ENCODE measurements around the gene C17orf107. TPM values are rescaled to one million over a fixed set of nuclear protein-coding genes. Genes with fewer than 3 reads are reported as not detected.

Gene C17orf107
- total RNA-seq, 4 donors from 2014 or later, result 1.8 to 3.2 (median 2.1) TPM; not detected in 1

DNA sequence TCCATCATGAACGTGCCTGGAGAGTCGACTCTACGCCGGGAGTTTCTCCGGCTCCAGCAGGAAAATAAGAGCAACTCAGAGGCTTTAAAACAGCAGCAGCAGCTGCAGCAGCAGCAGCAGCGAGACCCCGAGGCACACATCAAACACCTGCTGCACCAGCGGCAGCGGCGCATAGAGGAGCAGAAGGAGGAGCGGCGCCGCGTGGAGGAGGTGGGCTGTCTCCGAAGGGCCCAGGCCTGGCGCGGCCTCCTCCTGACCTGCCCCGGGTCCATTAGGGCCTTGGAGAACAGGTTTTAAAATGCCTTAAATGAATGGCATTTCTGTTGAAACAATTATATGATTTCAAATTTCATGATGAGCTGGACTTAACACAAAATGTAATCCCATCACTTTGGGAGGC, 11.8 kb upstream of the C17orf107 start:
- no peak overlapping the region for H3K27ac ChIP-seq
- H3K4me1 ChIP-seq, result no peaks in the 10 kb centered on the region
- H3K27me3 ChIP-seq, result no peaks in the 10 kb centered on the region
- in situ Hi-C loops (cut with MboI; ENCODE audit: low pct_ligation_motif_present in 1 of 4, low pct_unique_long_range_greater_than_20kb in 1 of 4, low sequenced_read_pairs in 3 of 4) (loop anchor here (10.0 to 25.0 kb wide), 4 partner anchors 100 to 173 kb away; partner anchors contain the start of genes GLTPD2 (in 4 of the 4), VMO1 (in 4 of the 4), PSMB6 (in 2 of the 4) and ARRB2 (in 1 of the 4)), intact Hi-C loops (cut with DNase I; ENCODE audit: low total_unique reads) (loop anchor here (5.0 kb wide), 2 partner anchors 80 to 100 kb away; partner anchors contain the start of genes GLTPD2, PLD2 and VMO1)
- WGBS, 2 donors (ENCODE audit: low coverage in 1 of 2), result 93% methylated on average over 18 of the region's 18 CpGs; no CpG with 5 or more reads in 1 of the 2 donors
- DNase-seq, result no peak
- H3K9me3 ChIP-seq, result no peaks in the 10 kb centered on the region
- TF ChIP-seq POLR2A (IDR thresholded peaks at IDR 0.05) (no peak), POLR2AphosphoS5 (IDR thresholded peaks at IDR 0.05) (no peak), EP300 (IDR thresholded peaks at IDR 0.05; ENCODE audit: low read depth) (no peak)
- TF ChIP-seq, protein P1, sequence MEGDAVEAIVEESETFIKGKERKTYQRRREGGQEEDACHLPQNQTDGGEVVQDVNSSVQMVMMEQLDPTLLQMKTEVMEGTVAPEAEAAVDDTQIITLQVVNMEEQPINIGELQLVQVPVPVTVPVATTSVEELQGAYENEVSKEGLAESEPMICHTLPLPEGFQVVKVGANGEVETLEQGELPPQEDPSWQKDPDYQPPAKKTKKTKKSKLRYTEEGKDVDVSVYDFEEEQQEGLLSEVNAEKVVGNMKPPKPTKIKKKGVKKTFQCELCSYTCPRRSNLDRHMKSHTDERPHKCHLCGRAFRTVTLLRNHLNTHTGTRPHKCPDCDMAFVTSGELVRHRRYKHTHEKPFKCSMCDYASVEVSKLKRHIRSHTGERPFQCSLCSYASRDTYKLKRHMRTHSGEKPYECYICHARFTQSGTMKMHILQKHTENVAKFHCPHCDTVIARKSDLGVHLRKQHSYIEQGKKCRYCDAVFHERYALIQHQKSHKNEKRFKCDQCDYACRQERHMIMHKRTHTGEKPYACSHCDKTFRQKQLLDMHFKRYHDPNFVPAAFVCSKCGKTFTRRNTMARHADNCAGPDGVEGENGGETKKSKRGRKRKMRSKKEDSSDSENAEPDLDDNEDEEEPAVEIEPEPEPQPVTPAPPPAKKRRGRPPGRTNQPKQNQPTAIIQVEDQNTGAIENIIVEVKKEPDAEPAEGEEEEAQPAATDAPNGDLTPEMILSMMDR (IDR thresholded peaks at IDR 0.05), result no peak
- H3K4me3 ChIP-seq, result no peak overlapping the region
- H3K36me3 ChIP-seq, result peaks cover 0 to 56% (median 30%) of the 10 kb centered on the region in 4 donors

DNA sequence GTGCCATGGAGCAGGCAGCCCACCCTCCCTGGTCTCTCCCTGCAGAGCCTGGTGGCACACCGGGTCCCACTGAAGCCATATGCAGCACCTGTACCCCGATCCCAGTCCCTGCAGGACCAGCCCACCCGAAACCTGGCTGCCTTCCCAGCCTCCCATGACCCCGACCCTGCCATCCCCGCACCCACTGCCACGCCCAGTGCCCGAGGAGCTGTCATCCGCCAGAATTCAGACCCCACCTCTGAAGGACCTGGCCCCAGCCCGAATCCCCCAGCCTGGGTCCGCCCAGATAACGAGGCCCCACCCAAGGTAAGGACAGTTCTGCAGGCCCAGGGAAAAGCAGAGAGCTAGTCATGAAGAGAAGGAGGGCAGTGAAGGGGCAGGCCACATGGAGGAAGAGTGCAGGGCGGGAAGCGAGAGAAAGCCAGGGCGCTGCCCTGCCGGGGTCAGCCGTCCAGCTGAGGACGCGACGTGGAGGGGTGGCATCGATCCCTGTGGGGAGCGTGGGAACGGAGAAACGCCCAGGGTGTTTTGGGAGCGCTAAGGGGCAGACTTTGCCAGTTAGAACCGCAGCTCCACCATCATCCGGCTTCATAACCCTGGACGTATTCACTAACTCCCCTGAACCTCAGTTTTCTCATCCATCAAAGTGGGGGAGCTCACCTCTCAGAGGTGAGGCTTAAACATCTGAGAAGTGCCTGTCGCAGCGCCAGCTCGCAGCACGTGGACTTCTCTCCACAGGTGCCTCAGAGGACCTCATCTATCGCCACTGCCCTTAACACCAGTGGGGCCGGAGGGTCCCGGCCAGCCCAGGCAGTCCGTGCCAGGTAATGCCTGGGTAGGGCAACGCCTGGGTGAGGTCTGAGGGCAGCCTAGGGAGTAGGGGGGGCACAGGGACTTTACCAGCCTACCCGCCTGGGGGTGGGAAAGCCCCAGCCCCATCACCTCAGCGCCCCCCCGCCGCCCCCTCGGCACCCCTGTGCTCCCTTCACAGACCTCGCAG, 7.6 kb upstream of the C17orf107 start:
- no peaks in the 10 kb centered on the region for H3K4me1 ChIP-seq
- 91% methylated on average over 35 of the region's 42 CpGs; no CpG with 5 or more reads in 1 of the 2 donors for WGBS, 2 donors (ENCODE audit: low coverage in 1 of 2)
- no peak overlapping the region for H3K27ac ChIP-seq
- TF ChIP-seq POLR2A (IDR thresholded peaks at IDR 0.05) (no peak), POLR2AphosphoS5 (IDR thresholded peaks at IDR 0.05) (no peak), EP300 (IDR thresholded peaks at IDR 0.05; ENCODE audit: low read depth) (no peak)
- TF ChIP-seq, protein P1 (IDR thresholded peaks at IDR 0.05), result no peak
- in situ Hi-C loops (cut with MboI; ENCODE audit: low pct_ligation_motif_present in 1 of 4, low pct_unique_long_range_greater_than_20kb in 1 of 4, low sequenced_read_pairs in 3 of 4) (loop anchor here in 2 of 4 donors (25.0 kb wide), 1 partner anchor 104 kb away; the partner anchor contains the start of genes GLTPD2 (in 2 of the 2), PSMB6 (in 2 of the 2) and VMO1 (in 2 of the 2)), intact Hi-C loops (cut with DNase I; ENCODE audit: low total_unique reads) (loop anchor here (10.0 kb wide), 1 partner anchor 157 kb away; the partner anchor contains the start of genes CXCL16, MED11 and ZMYND15)
- no peak for DNase-seq
- H3K4me3 ChIP-seq, result no peak overlapping the region
- no peaks in the 10 kb centered on the region for H3K27me3 ChIP-seq
- H3K9me3 ChIP-seq, result no peaks in the 10 kb centered on the region
- peaks cover 0 to 60% (median 32%) of the 10 kb centered on the region in 4 donors for H3K36me3 ChIP-seq

DNA sequence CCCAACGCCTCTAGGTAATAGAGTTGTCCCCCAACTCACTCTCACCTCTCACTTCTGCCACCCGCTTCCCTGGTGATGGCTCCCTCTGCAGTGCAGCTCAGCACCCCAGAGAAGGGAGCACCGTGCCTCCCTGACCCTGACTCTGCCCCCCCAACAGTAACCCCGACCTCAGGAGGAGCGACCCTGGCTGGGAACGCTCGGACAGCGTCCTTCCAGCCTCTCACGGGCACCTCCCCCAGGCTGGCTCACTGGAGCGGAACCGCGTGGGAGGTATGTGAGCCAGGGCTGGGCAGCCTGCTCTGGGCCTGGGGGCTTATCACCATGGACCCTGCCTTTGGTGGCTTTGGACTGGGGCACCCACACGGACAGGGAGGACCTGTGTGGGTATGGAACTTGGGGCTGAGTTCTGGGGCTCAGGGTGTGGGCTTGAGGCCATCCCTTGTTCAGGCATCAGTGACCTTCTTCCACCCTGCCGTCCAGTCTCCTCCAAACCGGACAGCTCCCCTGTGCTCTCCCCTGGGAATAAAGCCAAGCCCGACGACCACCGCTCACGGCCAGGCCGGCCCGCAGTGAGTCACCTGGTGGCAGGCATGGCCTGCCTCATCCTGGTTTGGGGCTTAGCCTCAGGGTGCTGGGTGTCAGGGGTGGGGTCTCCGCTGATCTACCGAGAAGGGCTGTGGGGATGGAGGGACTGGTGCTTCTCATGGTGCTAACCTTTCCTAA, 6.7 kb upstream of the C17orf107 start:
- DNase-seq, result no peak
- intact Hi-C loops (cut with DNase I; ENCODE audit: low total_unique reads) (loop anchor here (10.0 kb wide), 1 partner anchor 158 kb away; the partner anchor contains the start of genes CXCL16, MED11 and ZMYND15), in situ Hi-C loops (cut with MboI; ENCODE audit: low pct_ligation_motif_present in 1 of 4, low pct_unique_long_range_greater_than_20kb in 1 of 4, low sequenced_read_pairs in 3 of 4) (loop anchor here in 2 of 4 donors (25.0 kb wide), 1 partner anchor 105 kb away; the partner anchor contains the start of genes GLTPD2 (in 2 of the 2), PSMB6 (in 2 of the 2) and VMO1 (in 2 of the 2))
- H3K27me3 ChIP-seq, result no peaks in the 10 kb centered on the region
- no peaks in the 10 kb centered on the region for H3K4me1 ChIP-seq
- peaks cover 0 to 53% (median 26%) of the 10 kb centered on the region in 4 donors for H3K36me3 ChIP-seq
- H3K27ac ChIP-seq, result no peak overlapping the region
- TF ChIP-seq, protein P1 (IDR thresholded peaks at IDR 0.05), result no peak
- no peak for TF ChIP-seq POLR2AphosphoS5 (IDR thresholded peaks at IDR 0.05)
- no peak for TF ChIP-seq EP300 (IDR thresholded peaks at IDR 0.05; ENCODE audit: low read depth)
- no peak for TF ChIP-seq POLR2A (IDR thresholded peaks at IDR 0.05)
- H3K4me3 ChIP-seq, result no peak overlapping the region
- 87% methylated on average over 23 of the region's 23 CpGs; no CpG with 5 or more reads in 1 of the 2 donors for WGBS, 2 donors (ENCODE audit: low coverage in 1 of 2)
- H3K9me3 ChIP-seq, result no peaks in the 10 kb centered on the region
